AG10803 (cell line): ENCODE measurements around the gene RND3.

Experiments used
- DNase-seq: peaks from one replicate; pipeline ENCODE4 v3.0.0; 2010; ENCODE audit warnings: low read depth
- H3K4me3 ChIP-seq: 2 replicates; pipeline ENCODE4 v1.5.1; 2011; ENCODE audit warnings: mild to moderate bottlenecking, low read length, control low read depth
- CTCF ChIP-seq: conservative IDR thresholded peaks from 2 replicates; pipeline ENCODE4 v1.5.1; 2011; ENCODE audit warnings: mild to moderate bottlenecking, low read length, control low read depth, inconsistent platforms

Gene RND3

GRCh38 chr2:150425121-150425955 lies 62.1 kb downstream of the RND3 start:
- DNase-seq: no peak
- TF ChIP-seq CTCF: no peak
- no peak overlapping the region for H3K4me3 ChIP-seq

- H3K4me3 ChIP-seq: no peak overlapping the region
- no peak for DNase-seq
- TF ChIP-seq CTCF: no peak
These were observed 63.1 kb downstream of the RND3 start for GRCh38 chr2:150424406-150424805.

GRCh38 chr2:150421126-150421651 lies 66.3 kb downstream of the RND3 start:
- no peak for TF ChIP-seq CTCF
- H3K4me3 ChIP-seq: no peak overlapping the region
- no peak for DNase-seq

GRCh38 chr2:150418916-150419315 lies 68.6 kb downstream of the RND3 start:
- no peak overlapping the region for H3K4me3 ChIP-seq
- DNase-seq: no peak
- TF ChIP-seq CTCF: no peak
